Thymus (tissue), 14 donors: Measurements from ENCODE around the gene ARHGEF39. TPM values are rescaled to one million over a fixed set of nuclear protein-coding genes. Genes with fewer than 3 reads are reported as not detected.

Experiments used
- DNase-seq, 9 donors: peaks; one replicate each; pipeline ENCODE4 v3.0.0-alpha.2; 2013; ENCODE audit warnings: low spot score in 9 of 9, low read depth in 6 of 9, missing footprints in 1 of 9
- H3K27ac ChIP-seq, 2 donors: one replicate each; pipeline ENCODE4 v1.5.1; 2013; ENCODE audit warnings: control low read depth in 1 of 2, low read depth in 1 of 2, low read length in 1 of 2, mild to moderate bottlenecking in 1 of 2, moderate library complexity in 1 of 2
- H3K27me3 ChIP-seq, 2 donors: one replicate each; pipeline ENCODE4 v1.5.1; 2013; ENCODE audit warnings: low read length in 1 of 2; ENCODE audit not compliant: control insufficient read depth in 2 of 2, insufficient read depth in 1 of 2
- H3K36me3 ChIP-seq, 2 donors: one replicate each; pipeline ENCODE4 v1.5.1; 2013; ENCODE audit warnings: low read length in 1 of 2, mild to moderate bottlenecking in 1 of 2, moderate library complexity in 1 of 2; ENCODE audit not compliant: control insufficient read depth in 2 of 2, insufficient read depth in 2 of 2
- H3K4me1 ChIP-seq, 2 donors: one replicate each; pipeline ENCODE4 v1.5.1; 2013; ENCODE audit warnings: low read length in 2 of 2; ENCODE audit not compliant: control insufficient read depth in 2 of 2, insufficient read depth in 2 of 2
- H3K4me3 ChIP-seq, 2 donors: one replicate each; pipeline ENCODE4 v1.5.1; 2013; ENCODE audit warnings: low read length in 2 of 2, control low read depth in 1 of 2, mild to moderate bottlenecking in 1 of 2
- H3K9me3 ChIP-seq, 2 donors: one replicate each; pipeline ENCODE4 v1.5.1; 2013; ENCODE audit warnings: low read length in 1 of 2, mild to moderate bottlenecking in 1 of 2; ENCODE audit not compliant: control insufficient read depth in 2 of 2, insufficient read depth in 1 of 2
- WGBS: extraction: QIAGEN DNeasy Blood & Tissue Kit; methylation state at CpG from one replicate; pipeline ENCODE4 v1.1.7; 2013; 5-methylcytosine and 5-hydroxymethylcytosine counted together
- long read RNA-seq, 10 donors: transcript quantifications; one replicate each; lab custom pipeline, GENCODE V29; 2026
- polyA plus RNA-seq: library from polyadenylated mRNA; stranded (reverse); fragments of 200-250 nt; gene quantifications from one replicate; pipeline ENCODE4 v1.2.3, GENCODE V29; 2013
- total RNA-seq: library from RNA; stranded (reverse); fragments of 120-200 nt; gene quantifications from one replicate; pipeline ENCODE4 v1.2.4, GENCODE V29; 2013
- donor health status: healthy.

ARHGEF39 gene
- total RNA-seq (3.9 TPM), polyA plus RNA-seq (1.5 TPM)
- long read RNA-seq, donor 1, result 0 reads
- long read RNA-seq, donor 2, result 0 reads
- long read RNA-seq, donor 3, transcript ARHGEF39-201 (9 exons, 3,769 nt), result major isoform, 5 of 5 reads
- long read RNA-seq, donor 3, partial matches to known transcripts, result 0 of 5 reads
- long read RNA-seq, donor 3, other reads (novel, unspliced or antisense), result 0 of 5 reads
- long read RNA-seq, donor 4, result 0 reads
- long read RNA-seq, donor 5, transcript ARHGEF39-201 (9 exons, 3,769 nt), result major isoform, 5 of 5 reads
- long read RNA-seq, donor 5, partial matches to known transcripts, result 0 of 5 reads
- long read RNA-seq, donor 5, other reads (novel, unspliced or antisense), result 0 of 5 reads
- long read RNA-seq, donor 6, partial matches to known transcripts, result 49 of 79 reads
- long read RNA-seq, donor 6, other reads (novel, unspliced or antisense), result 26 of 79 reads
- long read RNA-seq, donor 7, partial matches to known transcripts, result 104 of 152 reads
- long read RNA-seq, donor 7, other reads (novel, unspliced or antisense), result 46 of 152 reads
- long read RNA-seq, donor 8, partial matches to known transcripts, result 0 of 1 reads
- long read RNA-seq, donor 8, other reads (novel, unspliced or antisense), result 0 of 1 reads
- long read RNA-seq, donor 9, partial matches to known transcripts, result 0 of 3 reads
- long read RNA-seq, donor 9, other reads (novel, unspliced or antisense), result 0 of 3 reads
- long read RNA-seq, donor 10, partial matches to known transcripts, result 0 of 3 reads
- long read RNA-seq, donor 10, other reads (novel, unspliced or antisense), result 0 of 3 reads

GRCh38 chr9:35664531-35665470 is at the start of gene ARHGEF39:
TSS of gene ARHGEF39 (minus strand) at chr9:35665195. CDS start at chr9:35665169, 26 bp downstream.
- H3K4me1 ChIP-seq, result peaks cover 49 to 69% of the 10 kb centered on the region in 2 donors

GRCh38 chr9:35714123-35714522 is 49.1 kb upstream of the ARHGEF39 start:
- WGBS, result 98% methylated on average over 6 of the region's 6 CpGs
- Histone ChIP-seq H3K9me3 (no peaks in the 10 kb centered on the region), H3K27me3 (no peaks in the 10 kb centered on the region), H3K36me3 (peaks cover 87 to 94% of the 10 kb centered on the region in 2 donors), H3K4me3 (no peak overlapping the region), H3K4me1 (no peaks in the 10 kb centered on the region), H3K27ac (no peak overlapping the region)
- DNase-seq, result no peak

More at GRCh38 chr9:35664531-35665470, at the start of gene ARHGEF39:
- 10% methylated on average over 58 of the region's 58 CpGs for WGBS
- Histone ChIP-seq H3K36me3 (peaks cover 16 to 25% of the 10 kb centered on the region in 2 donors), H3K9me3 (peaks cover 0 to 4% of the 10 kb centered on the region in 2 donors), H3K27ac (peak within 1 kb of the TSS; percentile 53 to 93), H3K27me3 (no peaks in the 10 kb centered on the region), H3K4me3 (peak within 1 kb of the TSS; percentile 60 to 61)
- peak in 5 of 9 donors; percentile 62 to 84 (median 75) for DNase-seq

DNA sequence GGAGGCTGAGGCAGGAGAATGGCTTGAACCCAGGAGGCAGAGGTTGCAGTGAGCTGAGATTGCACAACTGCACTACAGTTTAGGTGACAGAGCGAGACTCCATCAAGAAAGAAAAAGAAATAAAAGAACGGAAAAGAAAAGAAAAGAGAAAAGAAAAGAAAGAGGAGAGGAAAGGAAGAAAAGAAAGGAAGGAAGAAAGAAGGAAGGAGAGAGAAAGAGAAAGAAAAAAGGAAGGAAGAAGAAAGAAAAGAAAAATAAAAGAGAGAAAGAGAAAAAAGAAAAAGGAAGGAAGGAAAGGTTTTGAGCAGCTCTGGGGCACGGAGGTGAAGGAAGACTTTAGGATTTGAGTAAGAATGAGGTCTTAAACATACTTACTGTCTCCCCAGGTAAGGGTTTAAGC is 48.6 kb upstream of the ARHGEF39 start:
- 98% methylated on average over 3 of the region's 3 CpGs for WGBS
- no peaks in the 10 kb centered on the region for H3K4me1 ChIP-seq
- peaks cover 86 to 94% of the 10 kb centered on the region in 2 donors for H3K36me3 ChIP-seq
- H3K27me3 ChIP-seq, result no peaks in the 10 kb centered on the region
- H3K27ac ChIP-seq, result no peak overlapping the region
- no peak overlapping the region for H3K4me3 ChIP-seq
- H3K9me3 ChIP-seq, result no peaks in the 10 kb centered on the region
- DNase-seq, result no peak

GRCh38 chr9:35712762-35713400 is 47.9 kb upstream of the ARHGEF39 start:
- WGBS, result 99% methylated on average over 11 of the region's 11 CpGs
- H3K36me3 ChIP-seq, result peaks cover 86 to 94% of the 10 kb centered on the region in 2 donors
- H3K27ac ChIP-seq, result no peak overlapping the region
- no peaks in the 10 kb centered on the region for H3K9me3 ChIP-seq
- no peaks in the 10 kb centered on the region for H3K27me3 ChIP-seq
- H3K4me1 ChIP-seq, result no peaks in the 10 kb centered on the region
- no peak overlapping the region for H3K4me3 ChIP-seq
- DNase-seq, result no peak

DNA sequence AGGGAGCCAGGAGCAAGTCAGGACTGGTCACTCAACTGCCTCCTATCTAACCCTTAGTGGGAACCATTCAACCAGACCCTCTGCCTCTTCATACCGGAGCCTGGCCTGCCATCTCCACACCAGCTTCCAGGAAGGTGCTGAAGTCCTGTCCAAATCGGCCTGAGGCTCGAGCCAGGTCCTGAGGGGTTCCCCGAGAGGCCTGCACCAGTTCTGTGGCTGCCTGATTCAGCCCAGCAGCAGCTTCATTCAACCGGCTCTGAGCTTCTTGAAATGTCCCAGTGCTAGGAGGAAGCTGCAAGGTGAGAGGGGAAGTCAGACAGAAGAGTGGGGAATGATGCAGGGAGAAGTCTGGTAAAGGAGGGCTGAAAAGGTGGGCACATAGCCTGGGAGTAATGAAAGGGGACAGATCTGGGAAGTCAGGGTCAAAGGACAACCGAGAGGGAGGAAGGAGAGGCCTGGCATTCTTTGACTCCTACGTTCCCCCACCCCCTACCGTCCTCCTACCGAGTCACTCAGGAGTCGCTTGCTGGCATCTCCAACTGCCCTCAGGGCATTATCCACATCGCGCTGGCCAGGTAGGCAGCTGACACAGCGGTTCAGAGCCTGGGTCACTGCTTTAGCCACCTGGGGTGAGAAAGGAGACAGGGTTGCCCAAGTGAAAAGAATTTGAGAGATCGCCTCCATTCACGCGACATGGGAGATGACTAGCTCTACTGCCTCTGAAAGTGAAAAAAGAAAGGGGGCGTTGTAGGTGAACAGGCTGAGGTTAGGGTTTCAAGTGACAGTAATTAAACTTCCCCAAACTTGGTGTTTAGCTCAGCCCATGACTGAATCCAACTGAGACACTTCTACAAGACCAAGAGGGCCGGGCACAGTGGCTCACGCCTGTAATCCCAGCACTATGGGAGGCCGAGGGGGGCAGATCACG is 46.8 kb upstream of the ARHGEF39 start:
- Histone ChIP-seq H3K9me3 (no peaks in the 10 kb centered on the region), H3K36me3 (peaks cover 86 to 94% of the 10 kb centered on the region in 2 donors), H3K4me1 (no peaks in the 10 kb centered on the region), H3K27ac (no peak overlapping the region), H3K4me3 (no peak overlapping the region), H3K27me3 (no peaks in the 10 kb centered on the region)
- WGBS, result 97% methylated on average over 21 of the region's 21 CpGs
- no peak for DNase-seq

GRCh38 chr9:35710818-35711500 is 46.0 kb upstream of the ARHGEF39 start:
- Histone ChIP-seq H3K27me3 (no peaks in the 10 kb centered on the region), H3K36me3 (peaks cover 86 to 94% of the 10 kb centered on the region in 2 donors), H3K4me3 (no peak overlapping the region), H3K4me1 (no peaks in the 10 kb centered on the region), H3K9me3 (no peaks in the 10 kb centered on the region), H3K27ac (no peak overlapping the region)
- 96% methylated on average over 7 of the region's 7 CpGs for WGBS
- no peak for DNase-seq

- DNase-seq, result no peak
- Histone ChIP-seq H3K4me3 (no peak overlapping the region), H3K4me1 (no peaks in the 10 kb centered on the region), H3K27ac (no peak overlapping the region), H3K9me3 (no peaks in the 10 kb centered on the region), H3K27me3 (no peaks in the 10 kb centered on the region), H3K36me3 (peaks cover 91 to 95% of the 10 kb centered on the region in 2 donors)
- WGBS, result 98% methylated on average over 4 of the region's 4 CpGs
Measured at GRCh38 chr9:35708146-35708545, 43.2 kb upstream of the ARHGEF39 start.
